Measurements from ENCODE around the gene SFXN5. TPM values are rescaled to one million over a fixed set of nuclear protein-coding genes. Genes with fewer than 3 reads are reported as not detected.

Gene SFXN5
- total and polyA plus RNA-seq, 5 experiments from 2014 or later = 1.7 to 20.0 (median 3.5) TPM

- ATAC-seq (no peak), DNase-seq (no peak)
- Mint-ChIP-seq H3K4me3 (no peak overlapping the region), H3K4me1 (peaks cover 0 to 7% (median 0%) of the 10 kb centered on the region in 4 donors), H3K27me3 (no peaks in the 10 kb centered on the region), H3K36me3 (peaks cover 0 to 5% (median 0%) of the 10 kb centered on the region in 3 donors), H3K9me3 (no peaks in the 10 kb centered on the region), H3K27ac (no peak overlapping the region)
- POLR2A ChIA-PET = no interaction called here
Observed at GRCh38 chr2:72943540-72944395, 127.7 kb downstream of the SFXN5 start.

- no peak for ATAC-seq
- no peak overlapping the region for H3K4me3 Mint-ChIP-seq
- POLR2A ChIA-PET = no interaction called here
- peaks cover 0 to 4% (median 0%) of the 10 kb centered on the region in 4 donors for H3K4me1 Mint-ChIP-seq
- peaks cover 0 to 5% (median 0%) of the 10 kb centered on the region in 3 donors for H3K36me3 Mint-ChIP-seq
- no peaks in the 10 kb centered on the region for H3K9me3 Mint-ChIP-seq
- peak overlapping the region in 1 of 10 donors; percentile 53 for H3K27ac Mint-ChIP-seq
- H3K27me3 Mint-ChIP-seq = no peaks in the 10 kb centered on the region
- no peak for DNase-seq
Observed at GRCh38 chr2:72942881-72943418, 128.6 kb downstream of the SFXN5 start.

- H3K4me3 Mint-ChIP-seq = no peak overlapping the region
- DNase-seq (no peak), ATAC-seq (no peak)
- H3K27ac Mint-ChIP-seq = no peak overlapping the region
- H3K27me3 Mint-ChIP-seq = no peaks in the 10 kb centered on the region
- POLR2A ChIA-PET = no interaction called here
- H3K4me1 Mint-ChIP-seq = peaks cover 0 to 4% (median 0%) of the 10 kb centered on the region in 4 donors
- no peaks in the 10 kb centered on the region for H3K9me3 Mint-ChIP-seq
- peaks cover 0 to 5% (median 0%) of the 10 kb centered on the region in 3 donors for H3K36me3 Mint-ChIP-seq
Observed at GRCh38 chr2:72942293-72942692, 129.2 kb downstream of the SFXN5 start.

GRCh38 chr2:72940786-72941185 is 130.7 kb downstream of the SFXN5 start:
- no peak overlapping the region for H3K4me3 Mint-ChIP-seq
- H3K36me3 Mint-ChIP-seq = peaks cover 0 to 5% (median 0%) of the 10 kb centered on the region in 3 donors
- peaks cover 0 to 2% (median 0%) of the 10 kb centered on the region in 4 donors for H3K4me1 Mint-ChIP-seq
- POLR2A ChIA-PET = no interaction called here
- H3K27ac Mint-ChIP-seq = no peak overlapping the region
- no peaks in the 10 kb centered on the region for H3K9me3 Mint-ChIP-seq
- peaks cover 0 to 4% (median 0%) of the 10 kb centered on the region in 5 donors for H3K27me3 Mint-ChIP-seq
- no peak for DNase-seq
- no peak for ATAC-seq

- peaks cover 0 to 8% (median 2%) of the 10 kb centered on the region in 5 donors for H3K27me3 Mint-ChIP-seq
- H3K27ac Mint-ChIP-seq = no peak overlapping the region
- ATAC-seq = no peak
Observed at GRCh38 chr2:72940361-72940760, 131.2 kb downstream of the SFXN5 start.

GRCh38 chr2:72938455-72938854 is 133.1 kb downstream of the SFXN5 start:
- peaks cover 0 to 22% (median 9%) of the 10 kb centered on the region in 5 donors for H3K27me3 Mint-ChIP-seq
- H3K27ac Mint-ChIP-seq = peak overlapping the region in 1 of 10 donors; percentile 70
- peaks cover 0 to 3% (median 0%) of the 10 kb centered on the region in 3 donors for H3K36me3 Mint-ChIP-seq
- H3K4me1 Mint-ChIP-seq = peaks cover 0 to 2% (median 0%) of the 10 kb centered on the region in 4 donors
- POLR2A ChIA-PET = no interaction called here
- no peak overlapping the region for H3K4me3 Mint-ChIP-seq
- no peak for ATAC-seq
- H3K9me3 Mint-ChIP-seq = no peaks in the 10 kb centered on the region
- no peak for DNase-seq

More at GRCh38 chr2:72940361-72940760, 131.2 kb downstream of the SFXN5 start:
- Mint-ChIP-seq H3K36me3 (peaks cover 0 to 6% (median 0%) of the 10 kb centered on the region in 3 donors), H3K9me3 (no peaks in the 10 kb centered on the region), H3K4me1 (peaks cover 0 to 2% (median 0%) of the 10 kb centered on the region in 4 donors), H3K4me3 (no peak overlapping the region)
- no peak for DNase-seq
- POLR2A ChIA-PET = no interaction called here

- Mint-ChIP-seq H3K36me3 (peaks cover 0 to 3% (median 0%) of the 10 kb centered on the region in 3 donors), H3K4me1 (peaks cover 0 to 2% (median 0%) of the 10 kb centered on the region in 4 donors), H3K4me3 (no peak overlapping the region), H3K27ac (no peak overlapping the region), H3K27me3 (peaks cover 0 to 22% (median 9%) of the 10 kb centered on the region in 5 donors), H3K9me3 (no peaks in the 10 kb centered on the region)
- ATAC-seq (no peak), DNase-seq (no peak)
- POLR2A ChIA-PET = no interaction called here
Observed at GRCh38 chr2:72937356-72937669, 134.2 kb downstream of the SFXN5 start.

GRCh38 chr2:72936660-72937355 is 134.7 kb downstream of the SFXN5 start:
- Mint-ChIP-seq H3K27ac (no peak overlapping the region), H3K4me3 (no peak overlapping the region), H3K4me1 (peaks cover 0 to 2% (median 0%) of the 10 kb centered on the region in 4 donors), H3K9me3 (no peaks in the 10 kb centered on the region), H3K36me3 (peaks cover 0 to 3% (median 0%) of the 10 kb centered on the region in 3 donors), H3K27me3 (peaks cover 0 to 22% (median 9%) of the 10 kb centered on the region in 5 donors)
- ATAC-seq = no peak
- POLR2A ChIA-PET = no interaction called here
- DNase-seq = no peak

- H3K4me3 Mint-ChIP-seq = no peak overlapping the region
- no peak overlapping the region for H3K27ac Mint-ChIP-seq
Observed at GRCh38 chr2:72935611-72935957, 135.9 kb downstream of the SFXN5 start.

GRCh38 chr2:72934683-72935610 is 136.6 kb downstream of the SFXN5 start:
- no peaks in the 10 kb centered on the region for H3K9me3 Mint-ChIP-seq
- DNase-seq (peak in 1 of 10 donors; percentile 50), ATAC-seq (no peak)
- H3K4me3 Mint-ChIP-seq = no peak overlapping the region
- peaks cover 2 to 26% (median 9%) of the 10 kb centered on the region in 5 donors for H3K27me3 Mint-ChIP-seq
- H3K36me3 Mint-ChIP-seq = peaks cover 0 to 3% (median 0%) of the 10 kb centered on the region in 3 donors
- POLR2A ChIA-PET = no interaction called here
- H3K27ac Mint-ChIP-seq = peak overlapping the region in 2 of 10 donors; percentile 45 to 83
- peaks cover 0 to under 1% (median 0%) of the 10 kb centered on the region in 4 donors for H3K4me1 Mint-ChIP-seq

More at GRCh38 chr2:72935611-72935957, 135.9 kb downstream of the SFXN5 start:
- no peak for ATAC-seq
- POLR2A ChIA-PET = no interaction called here
- DNase-seq = peak in 1 of 10 donors; percentile 14
- Mint-ChIP-seq H3K36me3 (peaks cover 0 to 3% (median 0%) of the 10 kb centered on the region in 3 donors), H3K4me1 (peaks cover 0 to 2% (median 0%) of the 10 kb centered on the region in 4 donors), H3K27me3 (peaks cover 2 to 26% (median 9%) of the 10 kb centered on the region in 5 donors), H3K9me3 (no peaks in the 10 kb centered on the region)

GRCh38 chr2:72933646-72934151 is 137.8 kb downstream of the SFXN5 start:
- peaks cover 0 to 3% (median 0%) of the 10 kb centered on the region in 3 donors for H3K36me3 Mint-ChIP-seq
- H3K4me1 Mint-ChIP-seq = no peaks in the 10 kb centered on the region
- no peak overlapping the region for H3K4me3 Mint-ChIP-seq
- no peak for ATAC-seq
- POLR2A ChIA-PET = no interaction called here
- DNase-seq = no peak
- H3K9me3 Mint-ChIP-seq = no peaks in the 10 kb centered on the region
- peaks cover 2 to 26% (median 9%) of the 10 kb centered on the region in 5 donors for H3K27me3 Mint-ChIP-seq
- H3K27ac Mint-ChIP-seq = no peak overlapping the region

GRCh38 chr2:72933207-72933606 is 138.3 kb downstream of the SFXN5 start:
- H3K4me1 Mint-ChIP-seq = no peaks in the 10 kb centered on the region
- ATAC-seq (no peak), DNase-seq (no peak)
- H3K27me3 Mint-ChIP-seq = peaks cover 2 to 26% (median 9%) of the 10 kb centered on the region in 5 donors
- H3K9me3 Mint-ChIP-seq = no peaks in the 10 kb centered on the region
- POLR2A ChIA-PET = no interaction called here
- H3K36me3 Mint-ChIP-seq = peaks cover 0 to 3% (median 0%) of the 10 kb centered on the region in 3 donors
- H3K4me3 Mint-ChIP-seq = no peak overlapping the region
- H3K27ac Mint-ChIP-seq = no peak overlapping the region

Data from naive thymus-derived CD8-positive, alpha-beta T cell (primary cell).